Right renal pelvis (tissue), 4 donors: ENCODE data around the gene ETS2. TPM values are rescaled to one million over a fixed set of nuclear protein-coding genes. Genes with fewer than 3 reads are reported as not detected.

Experiments used
- DNase-seq, 4 donors: peaks; one replicate each; pipeline ENCODE4 v3.0.0-alpha.2; 2013; ENCODE audit warnings: low read depth in 4 of 4, low spot score in 3 of 4, missing footprints in 1 of 4
- polyA plus RNA-seq, 4 donors: library from polyadenylated mRNA; unstranded; fragments of 120-200 nt; gene quantifications; one replicate each; pipeline ENCODE4 v1.2.1, GENCODE V29; 2013; ENCODE audit not compliant: insufficient read length in 4 of 4

Gene ETS2
- polyA plus RNA-seq, result 10 to 100 TPM; 48.6 to 60.1 (median 54.8) TPM

DNA sequence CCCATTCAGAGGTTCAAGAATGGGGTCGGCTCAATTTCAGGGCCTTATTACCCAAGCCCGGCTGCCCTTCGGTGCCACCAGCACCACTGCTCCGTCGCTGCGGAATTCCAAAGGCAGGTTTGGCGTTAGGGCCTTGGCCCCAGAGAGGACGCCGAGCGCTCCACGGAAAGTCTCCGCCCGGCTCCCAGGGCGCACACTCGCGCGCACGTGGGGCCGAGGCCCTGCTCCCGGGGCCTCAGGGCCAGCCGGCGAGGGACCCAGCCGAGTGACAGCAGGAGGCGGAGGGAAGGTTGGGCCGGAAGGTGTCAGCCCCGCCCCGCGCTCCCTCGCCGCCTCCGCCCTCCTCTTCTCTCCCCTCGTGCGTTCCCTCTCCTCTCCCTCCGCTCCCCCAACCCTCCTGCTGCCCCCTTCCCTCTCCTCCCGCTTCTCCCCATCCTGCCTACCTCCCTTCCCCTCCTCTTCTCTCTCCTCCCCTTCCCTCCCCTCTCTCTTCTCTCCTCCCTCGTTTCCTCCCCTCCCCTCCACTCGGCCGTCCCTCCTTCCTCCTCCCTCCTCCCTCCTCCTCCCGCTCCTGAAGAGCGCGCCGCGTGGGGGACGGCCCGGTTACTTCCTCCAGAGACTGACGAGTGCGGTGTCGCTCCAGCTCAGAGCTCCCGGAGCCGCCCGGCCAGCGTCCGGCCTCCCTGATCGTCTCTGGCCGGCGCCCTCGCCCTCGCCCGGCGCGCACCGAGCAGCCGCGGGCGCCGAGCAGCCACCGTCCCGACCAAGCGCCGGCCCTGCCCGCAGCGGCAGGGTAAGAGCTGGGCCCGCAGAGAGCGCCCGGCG lies at the start of gene ETS2:
TSS of gene ETS2 (plus strand) at position 602 of the 825 bp plus-strand sequence. CDS start 4,106 bp downstream, outside the sequence.
- peak; percentile 77 to 90 (median 82) for DNase-seq

- no peak for DNase-seq
Measured at GRCh38 chr21:38756746-38757145, 49.0 kb upstream of the ETS2 start.

- no peak for DNase-seq
Measured at GRCh38 chr21:38758501-38759214, 47.1 kb upstream of the ETS2 start.

GRCh38 chr21:38759413-38759812 lies 46.3 kb upstream of the ETS2 start:
- no peak for DNase-seq

GRCh38 chr21:38760017-38760761 lies 45.5 kb upstream of the ETS2 start:
- no peak for DNase-seq

- no peak for DNase-seq
Measured at GRCh38 chr21:38760762-38761155, 45.0 kb upstream of the ETS2 start.

DNA sequence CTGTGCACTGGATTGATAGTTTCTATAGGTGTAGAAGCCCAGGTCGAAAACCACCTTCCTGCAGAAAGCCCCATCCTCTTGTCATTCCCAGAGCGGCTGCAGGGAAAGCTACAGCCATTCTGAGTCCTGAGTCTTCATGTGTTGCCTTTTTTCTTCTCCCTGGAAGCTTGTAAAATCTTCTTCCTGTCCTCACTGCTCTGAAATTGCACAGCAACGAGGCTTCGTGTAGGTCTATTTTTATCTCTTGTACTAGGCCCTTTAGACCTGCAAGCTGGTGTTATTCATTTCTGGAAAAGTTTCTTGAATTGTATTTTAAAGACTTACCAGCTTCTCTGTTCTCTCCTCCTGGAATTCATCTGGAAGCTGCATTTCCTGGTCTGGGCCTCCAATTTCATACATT lies 44.2 kb upstream of the ETS2 start:
- no peak for DNase-seq

- DNase-seq, result no peak
Measured at GRCh38 chr21:38765056-38765455, 40.7 kb upstream of the ETS2 start.

DNA sequence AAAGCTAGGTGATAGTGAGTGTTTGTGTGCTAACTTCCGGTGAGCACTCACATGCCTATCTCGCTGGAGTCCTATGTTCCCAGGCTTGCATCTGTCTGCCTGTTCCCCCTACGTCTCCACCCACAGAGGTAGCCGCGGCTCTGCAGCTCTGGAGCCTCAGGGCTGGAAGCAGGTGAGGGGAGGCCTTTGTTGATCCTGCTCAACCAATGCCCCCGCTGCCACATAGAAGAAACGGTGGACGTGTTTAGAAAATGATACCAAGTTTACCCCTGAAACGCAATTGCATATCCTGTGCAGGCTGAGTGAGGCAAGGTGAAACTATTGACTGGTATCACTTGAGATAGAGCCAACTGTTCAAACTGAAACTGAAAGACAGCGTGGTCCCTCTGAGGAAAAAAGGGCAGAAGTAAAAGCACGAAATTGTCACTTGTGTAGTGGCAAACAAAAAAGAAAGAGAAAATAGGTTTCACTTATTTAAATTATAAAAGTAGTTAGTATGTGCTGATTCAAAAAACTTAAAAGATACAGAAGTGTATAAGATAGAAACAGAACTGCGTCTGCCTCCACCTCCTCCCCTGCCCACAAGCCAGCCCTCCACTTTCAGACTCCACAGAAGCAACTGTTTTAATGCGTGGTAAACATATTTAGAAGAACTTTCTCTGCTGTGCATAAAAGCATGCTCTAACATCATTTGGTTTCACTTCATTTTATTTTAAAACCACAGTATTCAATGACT lies 38.6 kb upstream of the ETS2 start:
- DNase-seq, result no peak

DNA sequence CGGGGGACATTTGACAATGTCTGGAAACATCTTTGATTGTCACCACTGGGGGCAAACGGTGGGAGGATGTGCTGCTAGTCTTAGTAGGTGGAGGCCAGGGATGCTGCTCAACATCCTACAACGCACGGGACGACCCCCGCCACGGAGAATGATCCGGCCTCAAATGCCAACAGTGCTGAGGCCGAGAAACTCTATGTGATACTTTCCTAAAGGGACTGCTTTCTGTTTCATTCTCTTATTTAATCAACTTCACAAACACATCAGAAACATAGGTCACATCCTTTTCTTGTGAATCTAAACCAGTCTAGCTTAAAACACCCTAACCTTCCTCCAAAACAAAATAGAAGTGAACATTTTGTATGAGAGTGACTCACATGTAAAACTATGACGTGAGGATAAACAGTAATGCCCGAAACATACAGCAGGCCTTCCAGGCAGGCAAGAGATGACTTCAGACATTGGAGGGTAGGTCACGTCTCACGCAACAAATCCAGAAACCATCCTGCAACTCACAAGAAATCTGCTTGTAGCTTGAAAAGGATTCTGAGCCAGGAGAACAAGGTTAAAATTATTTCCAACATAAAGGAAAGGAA lies 37.2 kb upstream of the ETS2 start:
- no peak for DNase-seq

- no peak for DNase-seq
Measured at GRCh38 chr21:38769191-38769780, 36.4 kb upstream of the ETS2 start.

GRCh38 chr21:38770660-38771059 lies 35.1 kb upstream of the ETS2 start:
- DNase-seq, result no peak

- no peak for DNase-seq
Measured at GRCh38 chr21:38771536-38771935, 34.2 kb upstream of the ETS2 start.

- DNase-seq, result no peak
Measured at GRCh38 chr21:38772646-38773045, 33.1 kb upstream of the ETS2 start.

DNA sequence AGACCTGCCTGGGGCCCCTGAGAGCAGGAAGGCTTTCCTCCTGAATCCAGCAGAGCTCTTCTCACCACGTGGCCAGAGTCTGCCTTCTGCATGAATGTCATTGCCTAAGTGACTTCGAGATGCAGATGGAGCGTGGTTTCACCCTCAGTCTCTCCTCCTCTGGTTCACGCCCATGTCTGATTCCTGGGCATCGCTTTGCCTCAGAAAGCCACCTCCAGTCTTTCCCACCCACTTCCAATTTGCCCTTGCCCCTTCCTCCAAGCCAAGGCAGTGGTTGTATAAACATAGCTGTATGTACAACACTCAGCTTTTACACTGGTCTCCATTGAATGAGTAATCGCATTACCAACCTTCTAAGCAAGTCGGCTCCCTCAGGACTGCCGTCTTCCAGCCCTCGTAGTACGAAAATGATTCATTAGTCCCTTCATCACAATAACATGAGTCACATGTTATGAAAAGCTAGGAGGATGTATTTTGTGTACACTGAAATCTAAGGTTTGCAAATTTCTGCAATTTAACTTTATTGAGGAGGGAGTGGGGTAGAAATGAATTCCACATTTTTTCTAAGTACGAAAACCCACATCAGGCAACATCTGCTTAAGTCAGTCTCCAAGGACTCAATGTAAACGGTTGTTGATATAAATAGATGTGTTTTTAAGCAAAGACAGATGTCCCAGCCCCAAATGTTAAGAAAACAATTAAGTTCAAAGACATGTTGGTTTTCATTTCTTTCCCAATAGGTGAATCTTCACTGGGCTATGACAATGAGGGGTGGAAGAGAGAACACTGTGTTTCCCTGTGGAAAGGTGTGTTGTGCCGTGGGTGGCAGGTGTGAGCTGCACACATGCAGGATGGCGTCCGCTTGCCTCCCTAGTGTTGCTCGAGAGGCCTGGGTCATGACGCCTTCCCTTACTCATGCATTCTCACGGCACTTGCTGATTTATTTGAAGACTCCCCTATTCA lies 32.3 kb upstream of the ETS2 start:
- DNase-seq, result no peak

GRCh38 chr21:38774152-38774551 lies 31.6 kb upstream of the ETS2 start:
- no peak for DNase-seq

DNA sequence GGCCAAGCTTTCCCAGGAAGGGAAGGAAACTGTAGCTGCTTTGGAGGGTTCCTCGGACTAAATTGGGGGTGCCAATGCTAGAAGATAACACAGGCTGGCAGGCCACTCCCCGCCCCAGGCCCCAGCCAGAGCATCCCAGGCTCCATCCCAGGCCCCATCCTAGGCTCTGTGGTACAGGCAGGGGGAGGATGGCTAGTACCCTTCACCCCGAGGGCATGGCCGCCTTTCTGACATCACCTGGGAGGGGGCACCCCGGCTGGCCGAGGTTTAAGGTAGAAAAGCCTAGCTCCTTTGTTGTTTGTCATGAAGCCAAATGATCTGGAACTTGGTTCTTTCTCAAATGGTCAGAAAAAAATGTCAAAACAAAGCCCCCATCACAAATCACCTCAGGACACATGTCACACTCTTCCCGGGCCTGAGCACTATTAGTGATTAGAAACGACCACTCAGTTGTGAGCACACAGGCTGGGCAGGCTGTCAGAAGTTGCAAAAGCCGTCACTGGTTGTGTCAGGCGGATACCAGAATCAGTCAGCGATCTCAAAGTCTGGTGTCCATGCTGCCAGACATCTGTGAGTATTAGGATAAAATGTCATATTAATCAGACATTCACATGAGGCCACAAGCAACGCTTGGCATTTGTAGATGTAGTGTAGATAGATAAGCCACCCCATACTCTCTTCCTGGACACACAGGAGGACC lies 31.0 kb upstream of the ETS2 start:
- DNase-seq, result no peak

- no peak for DNase-seq
Measured at GRCh38 chr21:38775733-38776132, 30.0 kb upstream of the ETS2 start.
